ENCODE data around the gene BCAS1. TPM values are rescaled to one million over a fixed set of nuclear protein-coding genes. Genes with fewer than 3 reads are reported as not detected.

The BCAS1 gene
- total and polyA plus RNA-seq, 10 of the 15 experiments (the other 5 are each of a cell fraction or from before 2014, with no cell fraction given), result 0.21 to 1.4 (median 0.55) TPM

DNA sequence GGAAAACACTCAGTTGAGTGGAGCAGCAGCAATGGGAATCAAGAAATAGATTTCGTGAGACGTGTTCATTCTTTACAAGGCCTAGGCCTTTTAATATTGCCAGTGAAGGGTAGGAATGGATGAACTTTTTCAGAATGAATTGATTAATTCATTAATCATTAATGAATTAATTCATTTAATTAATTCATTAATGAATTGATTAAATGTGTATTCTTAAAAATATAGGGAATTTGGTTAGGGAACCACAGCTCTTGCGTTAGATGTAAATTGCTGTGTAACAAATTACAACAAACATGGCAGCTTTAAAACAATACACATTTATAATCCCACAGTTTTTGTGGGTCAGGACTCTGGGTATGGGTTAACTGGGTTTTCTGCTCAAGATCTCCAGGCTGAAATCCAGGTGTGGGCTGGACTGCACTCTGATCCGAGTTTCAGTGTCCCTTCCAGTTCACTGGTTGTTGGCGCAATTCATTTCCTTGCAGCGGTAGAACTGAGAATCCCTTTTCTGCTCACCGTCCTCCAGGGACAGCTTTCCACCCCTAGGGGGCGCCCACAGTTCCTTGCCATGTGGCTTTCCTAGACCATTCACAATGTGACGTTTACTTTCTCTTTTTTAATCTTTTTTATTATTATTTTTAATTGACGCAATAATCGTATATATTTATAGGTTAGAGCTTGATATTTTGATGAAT, 32.8 kb upstream of the BCAS1 start (continued):
- TF ChIP-seq, protein P1, sequence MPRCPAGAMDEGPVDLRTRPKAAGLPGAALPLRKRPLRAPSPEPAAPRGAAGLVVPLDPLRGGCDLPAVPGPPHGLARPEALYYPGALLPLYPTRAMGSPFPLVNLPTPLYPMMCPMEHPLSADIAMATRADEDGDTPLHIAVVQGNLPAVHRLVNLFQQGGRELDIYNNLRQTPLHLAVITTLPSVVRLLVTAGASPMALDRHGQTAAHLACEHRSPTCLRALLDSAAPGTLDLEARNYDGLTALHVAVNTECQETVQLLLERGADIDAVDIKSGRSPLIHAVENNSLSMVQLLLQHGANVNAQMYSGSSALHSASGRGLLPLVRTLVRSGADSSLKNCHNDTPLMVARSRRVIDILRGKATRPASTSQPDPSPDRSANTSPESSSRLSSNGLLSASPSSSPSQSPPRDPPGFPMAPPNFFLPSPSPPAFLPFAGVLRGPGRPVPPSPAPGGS (IDR thresholded peaks at IDR 0.05; ENCODE audit: borderline replicate concordance, insufficient read depth, low read depth, low read length, poor library complexity, severe bottlenecking), result no peak
- TF ChIP-seq HDAC2 (IDR thresholded peaks at IDR 0.05), result no peak
- TF ChIP-seq MYB (IDR thresholded peaks at IDR 0.05; ENCODE audit: borderline replicate concordance, low read depth, low read length), result no peak
- no peak for TF ChIP-seq SUPT20H (IDR thresholded peaks at IDR 0.05; ENCODE audit: borderline replicate concordance, control insufficient read depth, low read depth, low read length)
- TF ChIP-seq NFXL1 (IDR thresholded peaks at IDR 0.05; ENCODE audit: borderline replicate concordance), result peak; percentile 94
- no peak for TF ChIP-seq ZNF274 (IDR thresholded peaks at IDR 0.05; ENCODE audit: insufficient read depth, insufficient read length)
- TF ChIP-seq, protein P2, sequence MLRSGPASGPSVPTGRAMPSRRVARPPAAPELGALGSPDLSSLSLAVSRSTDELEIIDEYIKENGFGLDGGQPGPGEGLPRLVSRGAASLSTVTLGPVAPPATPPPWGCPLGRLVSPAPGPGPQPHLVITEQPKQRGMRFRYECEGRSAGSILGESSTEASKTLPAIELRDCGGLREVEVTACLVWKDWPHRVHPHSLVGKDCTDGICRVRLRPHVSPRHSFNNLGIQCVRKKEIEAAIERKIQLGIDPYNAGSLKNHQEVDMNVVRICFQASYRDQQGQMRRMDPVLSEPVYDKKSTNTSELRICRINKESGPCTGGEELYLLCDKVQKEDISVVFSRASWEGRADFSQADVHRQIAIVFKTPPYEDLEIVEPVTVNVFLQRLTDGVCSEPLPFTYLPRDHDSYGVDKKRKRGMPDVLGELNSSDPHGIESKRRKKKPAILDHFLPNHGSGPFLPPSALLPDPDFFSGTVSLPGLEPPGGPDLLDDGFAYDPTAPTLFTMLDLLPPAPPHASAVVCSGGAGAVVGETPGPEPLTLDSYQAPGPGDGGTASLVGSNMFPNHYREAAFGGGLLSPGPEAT (IDR thresholded peaks at IDR 0.05; ENCODE audit: low read depth), result no peak
- no peak for TF ChIP-seq RFX5 (IDR thresholded peaks at IDR 0.05; ENCODE audit: low read depth, low read length)
- no peak; a peak in 1 of 4 replicates for TF ChIP-seq ETV6 (conservative IDR thresholded peaks at IDR 0.05 in 1 of 2, IDR thresholded peaks at IDR 0.05 in 1 of 2; ENCODE audit: borderline replicate concordance in 1 of 2, low read depth in 1 of 2)
- TF ChIP-seq TCF12 (IDR thresholded peaks at IDR 0.05; ENCODE audit: low read depth, low read length), result no peak
- no peak for TF ChIP-seq STAT3 (IDR thresholded peaks at IDR 0.05; ENCODE audit: low read depth, low read length)
- no peak for TF ChIP-seq KAT2A (conservative IDR thresholded peaks at IDR 0.05; ENCODE audit: control insufficient read depth, low read depth, low read length)
- peak; percentile 61 for TF ChIP-seq RAD21 (IDR thresholded peaks at IDR 0.05; ENCODE audit: insufficient read depth, low read depth, low read length)
- TF ChIP-seq SIN3A (IDR thresholded peaks at IDR 0.05; ENCODE audit: low read depth, low read length), result no peak
- TF ChIP-seq, protein P3, sequence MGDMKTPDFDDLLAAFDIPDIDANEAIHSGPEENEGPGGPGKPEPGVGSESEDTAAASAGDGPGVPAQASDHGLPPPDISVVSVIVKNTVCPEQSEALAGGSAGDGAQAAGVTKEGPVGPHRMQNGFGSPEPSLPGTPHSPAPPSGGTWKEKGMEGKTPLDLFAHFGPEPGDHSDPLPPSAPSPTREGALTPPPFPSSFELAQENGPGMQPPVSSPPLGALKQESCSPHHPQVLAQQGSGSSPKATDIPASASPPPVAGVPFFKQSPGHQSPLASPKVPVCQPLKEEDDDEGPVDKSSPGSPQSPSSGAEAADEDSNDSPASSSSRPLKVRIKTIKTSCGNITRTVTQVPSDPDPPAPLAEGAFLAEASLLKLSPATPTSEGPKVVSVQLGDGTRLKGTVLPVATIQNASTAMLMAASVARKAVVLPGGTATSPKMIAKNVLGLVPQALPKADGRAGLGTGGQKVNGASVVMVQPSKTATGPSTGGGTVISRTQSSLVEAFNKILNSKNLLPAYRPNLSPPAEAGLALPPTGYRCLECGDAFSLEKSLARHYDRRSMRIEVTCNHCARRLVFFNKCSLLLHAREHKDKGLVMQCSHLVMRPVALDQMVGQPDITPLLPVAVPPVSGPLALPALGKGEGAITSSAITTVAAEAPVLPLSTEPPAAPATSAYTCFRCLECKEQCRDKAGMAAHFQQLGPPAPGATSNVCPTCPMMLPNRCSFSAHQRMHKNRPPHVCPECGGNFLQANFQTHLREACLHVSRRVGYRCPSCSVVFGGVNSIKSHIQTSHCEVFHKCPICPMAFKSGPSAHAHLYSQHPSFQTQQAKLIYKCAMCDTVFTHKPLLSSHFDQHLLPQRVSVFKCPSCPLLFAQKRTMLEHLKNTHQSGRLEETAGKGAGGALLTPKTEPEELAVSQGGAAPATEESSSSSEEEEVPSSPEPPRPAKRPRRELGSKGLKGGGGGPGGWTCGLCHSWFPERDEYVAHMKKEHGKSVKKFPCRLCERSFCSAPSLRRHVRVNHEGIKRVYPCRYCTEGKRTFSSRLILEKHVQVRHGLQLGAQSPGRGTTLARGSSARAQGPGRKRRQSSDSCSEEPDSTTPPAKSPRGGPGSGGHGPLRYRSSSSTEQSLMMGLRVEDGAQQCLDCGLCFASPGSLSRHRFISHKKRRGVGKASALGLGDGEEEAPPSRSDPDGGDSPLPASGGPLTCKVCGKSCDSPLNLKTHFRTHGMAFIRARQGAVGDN (IDR thresholded peaks at IDR 0.05), result no peak
- TF ChIP-seq, protein P4, sequence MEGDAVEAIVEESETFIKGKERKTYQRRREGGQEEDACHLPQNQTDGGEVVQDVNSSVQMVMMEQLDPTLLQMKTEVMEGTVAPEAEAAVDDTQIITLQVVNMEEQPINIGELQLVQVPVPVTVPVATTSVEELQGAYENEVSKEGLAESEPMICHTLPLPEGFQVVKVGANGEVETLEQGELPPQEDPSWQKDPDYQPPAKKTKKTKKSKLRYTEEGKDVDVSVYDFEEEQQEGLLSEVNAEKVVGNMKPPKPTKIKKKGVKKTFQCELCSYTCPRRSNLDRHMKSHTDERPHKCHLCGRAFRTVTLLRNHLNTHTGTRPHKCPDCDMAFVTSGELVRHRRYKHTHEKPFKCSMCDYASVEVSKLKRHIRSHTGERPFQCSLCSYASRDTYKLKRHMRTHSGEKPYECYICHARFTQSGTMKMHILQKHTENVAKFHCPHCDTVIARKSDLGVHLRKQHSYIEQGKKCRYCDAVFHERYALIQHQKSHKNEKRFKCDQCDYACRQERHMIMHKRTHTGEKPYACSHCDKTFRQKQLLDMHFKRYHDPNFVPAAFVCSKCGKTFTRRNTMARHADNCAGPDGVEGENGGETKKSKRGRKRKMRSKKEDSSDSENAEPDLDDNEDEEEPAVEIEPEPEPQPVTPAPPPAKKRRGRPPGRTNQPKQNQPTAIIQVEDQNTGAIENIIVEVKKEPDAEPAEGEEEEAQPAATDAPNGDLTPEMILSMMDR (IDR thresholded peaks at IDR 0.05 in 2 of 3, conservative IDR thresholded peaks at IDR 0.05 in 1 of 3; ENCODE audit: control insufficient read depth in 2 of 3, extremely low read depth in 1 of 3, insufficient read depth in 1 of 3, low read depth in 3 of 3, low read length in 3 of 3), result peak; percentile 80 to 90 (median 90)
